Tibial nerve (tissue), 4 donors: ENCODE measurements around the gene PLS1.

ENCODE experiments used
- CTCF ChIP-seq, 5 experiments: fragments of 200-600 bp in 3 of 5; fragments of 450-650 bp in 2 of 5; sonication (generic) in 3 of 5; IDR thresholded peaks; one replicate each; pipeline ENCODE4 v1.5.1; 2016 to 2019; ENCODE audit warnings: antibody characterized with exemption in 5 of 5, mild to moderate bottlenecking in 3 of 5, moderate library complexity in 2 of 5
- EP300 ChIP-seq, 2 donors: sonication (generic); formaldehyde crosslinking; IDR thresholded peaks; one replicate each; pipeline ENCODE4 v1.6.1; 2017; ENCODE audit warnings: antibody characterized with exemption in 2 of 2, mild to moderate bottlenecking in 1 of 2

GRCh38 chr3:142735462-142735861 lies 139.3 kb downstream of the PLS1 start:
- TF ChIP-seq CTCF (IDR thresholded peaks at IDR 0.05): no peak
- no peak for TF ChIP-seq EP300 (IDR thresholded peaks at IDR 0.05)
